Activated CD8-positive, alpha-beta memory T cell treated with anti-CD3 and anti-CD28 coated beads, Interleukin-2, amount 50 U/mL, for 4 hours (primary cell): ENCODE results near the gene SMARCAL1.

Source experiments
- DNase-seq: peaks from one replicate; pipeline ENCODE4 v3.0.0-alpha.2; 2020

Gene SMARCAL1

DNA sequence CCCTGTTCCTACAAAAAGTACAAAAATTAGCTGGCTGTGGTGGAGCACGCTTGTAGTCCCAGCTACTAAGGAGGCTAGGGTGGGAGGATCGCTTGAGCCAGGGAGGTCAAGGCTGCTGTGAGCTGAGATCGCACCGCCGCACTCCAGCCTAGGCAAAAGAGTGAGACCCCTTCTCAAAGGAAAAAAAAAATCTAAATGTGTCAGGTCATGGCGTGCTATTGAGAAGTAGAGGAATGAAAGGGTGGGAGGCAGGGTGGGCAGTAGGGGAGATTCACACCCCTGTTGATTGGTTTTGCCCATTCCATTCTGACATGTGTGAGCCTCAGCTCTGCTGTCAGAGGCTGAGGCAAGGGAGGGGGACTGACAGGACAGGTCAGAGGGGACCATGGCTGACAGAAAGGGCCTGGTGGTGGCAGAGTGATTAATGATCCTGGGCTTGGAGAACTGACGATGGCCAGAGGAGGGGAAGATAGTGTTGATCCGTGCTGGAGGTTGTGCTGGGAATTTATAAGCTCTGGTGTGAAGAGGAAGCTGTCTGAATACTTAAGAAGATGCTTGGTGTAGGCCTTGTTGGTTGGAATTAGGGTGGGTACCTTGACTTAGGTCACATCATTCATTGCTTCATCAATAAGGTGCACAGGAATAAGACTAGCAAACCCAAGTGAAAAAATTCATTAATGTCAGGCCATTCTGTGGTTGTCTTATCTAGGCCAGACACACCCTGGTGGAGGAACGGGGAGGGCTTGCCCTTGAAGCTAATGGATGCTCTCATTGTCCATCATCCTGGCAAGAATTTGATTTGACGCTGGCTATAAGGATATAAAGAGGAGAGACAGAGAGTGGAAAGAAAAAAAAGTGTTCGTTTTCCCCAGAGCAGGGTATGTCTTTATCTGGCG is 19.1 kb upstream of the SMARCAL1 start:
- DNase-seq = no peak

DNA sequence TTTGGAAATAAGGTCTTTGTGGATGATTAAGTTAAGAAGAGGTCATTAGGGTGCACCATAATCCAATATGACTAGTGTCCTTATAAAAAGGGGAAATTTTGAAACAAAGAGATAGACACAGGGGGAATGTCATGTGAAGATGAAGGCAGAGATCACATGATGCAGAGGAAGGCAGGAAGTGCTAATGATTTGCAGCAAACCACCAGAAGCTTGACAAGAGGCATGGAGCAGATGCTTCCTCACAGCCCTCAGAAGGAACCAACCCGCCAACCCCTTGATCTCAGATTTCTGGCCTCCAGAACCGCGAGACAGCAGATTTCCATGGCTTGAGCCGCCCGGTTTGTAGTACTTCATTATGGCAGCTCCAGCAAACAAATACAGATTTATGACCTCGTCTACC is 17.4 kb upstream of the SMARCAL1 start:
- DNase-seq = no peak

DNA sequence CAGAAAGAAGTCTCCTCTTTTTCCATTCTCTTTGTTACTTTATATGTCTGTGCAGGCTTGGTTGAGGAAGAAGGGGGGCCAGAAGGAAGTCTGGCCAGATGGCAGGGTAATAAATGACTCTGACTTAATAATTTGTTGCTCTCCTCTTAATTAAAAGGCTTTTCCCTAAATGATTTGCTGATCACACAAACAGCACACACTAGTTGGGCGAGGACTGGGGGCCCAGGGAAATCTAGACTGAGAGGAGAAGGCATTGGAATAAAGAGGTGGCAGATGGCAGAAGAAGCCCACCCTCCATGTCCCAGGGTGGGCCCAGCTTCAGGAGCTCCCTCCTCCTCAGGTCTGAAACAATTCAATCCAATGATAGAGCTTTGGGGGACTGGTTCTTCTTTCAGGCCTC is 12.7 kb upstream of the SMARCAL1 start:
- DNase-seq = no peak

DNA sequence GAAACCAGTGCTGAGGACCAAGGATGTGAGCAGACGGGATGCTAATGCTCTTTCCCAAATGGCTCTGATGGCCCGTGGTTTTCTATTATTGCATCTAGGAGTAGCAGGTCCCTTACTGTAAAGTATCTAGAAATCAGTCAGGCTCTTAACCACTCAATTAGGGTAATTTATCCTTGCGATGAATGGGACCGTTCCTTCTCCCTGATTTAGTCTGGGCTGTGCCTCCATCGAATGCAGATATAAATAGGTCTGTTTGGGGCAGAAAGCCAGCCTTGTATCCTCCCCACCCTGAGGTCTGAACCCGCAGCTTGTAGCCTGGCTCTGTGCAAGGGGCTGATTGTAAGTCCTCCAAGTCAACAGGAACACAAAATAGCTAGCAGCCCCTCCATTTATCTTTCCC is 9.5 kb upstream of the SMARCAL1 start:
- no peak for DNase-seq

DNA sequence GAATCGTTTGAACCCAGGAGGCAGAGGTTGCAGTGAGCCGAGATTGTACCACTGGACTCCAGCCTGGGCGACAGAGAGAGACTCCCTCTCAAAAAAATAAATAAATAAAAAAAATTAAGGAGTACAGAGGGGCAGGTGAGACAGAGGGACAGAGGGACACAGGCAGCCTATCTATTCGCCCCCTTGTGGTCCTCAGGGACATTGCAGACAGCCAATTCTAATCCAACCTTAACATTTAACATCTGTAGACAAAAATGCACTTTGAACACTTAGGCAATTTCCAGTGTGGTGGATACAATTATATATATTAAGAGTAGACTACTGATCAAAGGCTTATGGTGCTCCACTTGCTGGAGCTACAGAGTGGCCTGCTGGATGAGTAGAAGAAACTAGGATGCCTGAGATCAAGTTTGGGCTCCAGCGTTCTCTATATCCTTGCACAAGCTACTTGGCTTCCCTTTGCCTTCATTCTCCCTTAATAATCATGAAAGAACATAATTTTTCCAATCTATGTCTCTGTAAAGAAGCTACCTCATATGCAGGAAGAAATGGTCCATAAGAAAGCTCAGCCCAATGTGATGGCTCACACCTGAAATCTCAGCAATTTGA is 8.2 kb upstream of the SMARCAL1 start:
- peak; percentile 54 for DNase-seq

DNA sequence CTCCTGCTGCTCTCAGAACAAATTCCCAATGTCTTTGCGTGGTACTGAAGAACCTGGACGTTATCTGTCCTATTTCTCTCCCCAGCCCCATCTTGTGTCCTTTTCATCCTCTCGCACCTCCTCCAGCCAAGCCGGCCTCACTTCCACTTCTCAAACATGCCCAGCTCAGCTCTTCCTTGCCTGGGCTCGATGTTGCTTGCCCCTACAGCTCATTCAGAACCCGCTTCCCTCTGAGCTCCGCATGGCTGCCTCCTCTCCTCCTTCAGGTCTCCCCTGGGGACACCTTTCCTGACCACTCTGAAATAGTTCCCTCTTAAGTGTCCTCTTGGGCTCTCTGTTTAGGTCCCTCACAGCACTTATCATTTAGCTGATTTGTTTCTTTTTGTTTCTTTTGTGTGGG is 6.7 kb upstream of the SMARCAL1 start:
- DNase-seq = no peak

DNA sequence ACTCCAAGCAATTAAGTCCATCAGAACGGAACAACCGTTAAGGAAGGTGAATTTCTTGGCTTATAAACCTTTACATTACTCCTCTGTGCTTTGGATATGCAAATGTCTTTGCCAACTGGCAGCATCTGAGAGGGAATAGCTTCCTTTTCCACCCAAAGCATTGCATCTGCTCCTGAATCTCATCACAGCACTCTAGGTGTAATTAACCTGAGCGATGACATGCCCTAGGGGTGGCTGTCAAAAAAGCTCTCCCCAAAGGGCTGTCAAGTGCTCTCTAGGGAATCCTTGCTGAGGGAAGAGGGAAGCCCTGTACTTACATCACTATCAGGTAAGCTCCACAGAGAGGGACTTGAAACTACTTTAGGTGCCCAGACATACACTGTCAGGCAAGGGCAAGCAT is 5.5 kb upstream of the SMARCAL1 start:
- DNase-seq = no peak

DNA sequence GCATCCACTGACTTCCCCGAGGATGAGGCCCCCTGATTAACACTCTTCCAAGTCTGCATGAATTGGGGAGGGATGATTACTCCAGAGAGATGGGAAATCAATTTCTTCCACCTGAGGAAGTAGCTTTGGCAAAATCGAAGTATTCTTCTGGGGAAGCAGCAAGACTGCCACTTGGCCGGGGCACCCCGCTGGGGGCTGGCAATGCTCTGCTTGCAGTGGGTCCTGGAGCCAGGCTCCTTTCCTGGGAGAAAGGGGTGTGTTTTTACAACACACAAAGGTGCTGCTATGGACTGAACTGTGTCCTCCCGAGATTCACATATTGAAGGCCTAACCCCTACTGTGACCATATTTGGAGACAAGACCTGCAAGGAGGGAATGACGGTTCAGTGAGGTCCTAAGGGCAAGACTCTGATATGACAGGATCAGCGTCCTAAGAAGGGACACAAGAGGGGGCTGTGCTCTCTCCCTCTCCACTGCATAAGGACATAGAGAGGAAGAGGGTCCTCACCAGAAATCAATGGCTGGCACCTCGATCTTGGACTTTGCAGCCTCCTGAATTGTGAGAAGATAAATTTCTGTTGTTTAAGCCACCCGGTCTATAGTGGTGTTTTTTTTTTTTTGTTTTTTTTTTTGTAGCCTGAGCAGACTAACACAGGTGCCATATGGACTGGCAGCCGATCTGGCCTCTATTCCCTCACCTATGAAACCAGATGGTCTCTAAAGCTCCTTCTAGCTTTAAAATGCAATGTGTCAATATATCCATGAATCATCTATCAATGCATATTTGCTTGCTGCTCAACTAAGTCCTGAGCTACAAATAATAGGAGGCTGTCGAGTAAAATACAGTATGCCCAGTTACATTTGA is 3.6 kb upstream of the SMARCAL1 start:
- DNase-seq = no peak

DNA sequence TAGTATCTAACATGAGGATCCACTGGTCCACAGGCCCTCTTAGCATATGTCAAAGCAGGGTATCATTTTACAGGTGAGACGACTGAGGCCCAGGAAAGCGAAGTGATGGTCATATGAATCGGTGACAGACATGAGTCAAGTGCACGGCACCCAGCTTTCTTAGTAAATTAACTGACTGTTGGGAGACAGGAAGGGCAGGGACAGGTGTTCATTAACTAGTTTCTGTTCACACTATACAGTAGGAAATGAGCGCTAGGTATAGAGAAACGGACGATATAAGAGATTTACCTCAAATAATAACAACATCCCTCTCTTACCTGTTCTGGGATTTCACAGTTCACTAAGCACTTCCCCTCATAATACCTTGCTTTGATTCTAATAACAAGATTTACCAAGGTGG is 1.7 kb upstream of the SMARCAL1 start:
- DNase-seq = no peak

DNA sequence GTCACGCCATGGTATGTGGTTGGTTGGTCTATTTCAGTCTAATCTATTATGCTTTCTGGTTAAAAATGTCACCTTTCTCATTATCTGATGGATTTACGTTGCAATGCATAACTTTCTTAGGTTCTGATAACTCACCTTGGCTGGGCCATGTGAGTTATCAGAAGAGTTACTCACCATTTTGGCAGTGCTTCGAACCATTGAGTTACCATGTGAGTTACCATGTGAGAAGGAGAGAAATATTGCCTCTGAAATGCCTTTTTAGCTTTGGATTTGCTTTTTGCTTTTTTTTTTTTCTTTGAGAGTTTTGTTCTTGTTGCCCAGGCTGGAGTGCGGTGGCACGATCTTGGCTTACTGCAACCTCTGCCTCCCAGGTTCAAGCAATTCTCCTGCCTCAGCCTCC is 1.6 kb downstream of the SMARCAL1 start:
- no peak for DNase-seq

DNA sequence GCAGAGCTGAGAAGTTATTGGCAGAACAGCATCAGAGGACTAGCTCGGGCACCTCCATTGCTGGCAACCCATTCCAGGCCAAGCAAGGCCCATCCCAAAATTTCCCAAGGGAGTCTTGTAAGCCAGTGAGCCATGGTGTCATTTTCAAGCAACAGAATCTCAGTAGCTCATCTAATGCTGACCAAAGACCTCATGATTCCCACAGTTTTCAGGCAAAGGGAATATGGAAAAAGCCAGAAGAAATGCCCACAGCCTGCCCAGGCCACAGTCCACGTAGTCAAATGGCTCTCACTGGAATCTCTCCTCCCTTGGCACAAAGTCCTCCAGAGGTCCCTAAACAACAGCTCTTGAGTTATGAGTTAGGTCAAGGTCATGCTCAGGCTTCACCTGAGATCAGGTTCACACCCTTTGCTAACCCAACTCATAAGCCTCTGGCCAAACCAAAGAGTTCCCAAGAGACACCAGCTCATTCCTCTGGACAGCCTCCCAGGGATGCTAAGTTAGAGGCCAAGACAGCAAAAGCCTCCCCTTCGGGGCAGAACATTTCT is 2.6 kb downstream of the SMARCAL1 start:
- DNase-seq = no peak

DNA sequence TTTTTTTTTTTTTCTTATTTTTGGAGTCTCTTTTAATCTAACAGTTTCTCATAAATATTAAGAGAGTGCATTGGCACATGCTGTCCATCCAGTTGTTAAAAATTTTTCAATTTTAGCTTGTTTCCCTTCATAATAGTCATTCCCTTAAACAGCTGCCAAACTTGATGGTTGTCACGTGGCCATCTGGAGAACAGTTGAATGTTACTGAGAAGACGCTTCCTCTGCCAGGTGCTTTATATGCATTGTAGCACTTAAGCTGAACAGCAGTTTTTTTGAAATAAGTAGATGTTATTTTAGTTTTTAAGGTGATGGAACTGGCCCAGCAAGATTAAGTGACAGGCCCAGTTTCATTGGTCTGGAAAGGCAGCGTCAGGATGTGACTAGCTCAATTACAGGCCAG is 3.3 kb downstream of the SMARCAL1 start:
- DNase-seq = no peak

DNA sequence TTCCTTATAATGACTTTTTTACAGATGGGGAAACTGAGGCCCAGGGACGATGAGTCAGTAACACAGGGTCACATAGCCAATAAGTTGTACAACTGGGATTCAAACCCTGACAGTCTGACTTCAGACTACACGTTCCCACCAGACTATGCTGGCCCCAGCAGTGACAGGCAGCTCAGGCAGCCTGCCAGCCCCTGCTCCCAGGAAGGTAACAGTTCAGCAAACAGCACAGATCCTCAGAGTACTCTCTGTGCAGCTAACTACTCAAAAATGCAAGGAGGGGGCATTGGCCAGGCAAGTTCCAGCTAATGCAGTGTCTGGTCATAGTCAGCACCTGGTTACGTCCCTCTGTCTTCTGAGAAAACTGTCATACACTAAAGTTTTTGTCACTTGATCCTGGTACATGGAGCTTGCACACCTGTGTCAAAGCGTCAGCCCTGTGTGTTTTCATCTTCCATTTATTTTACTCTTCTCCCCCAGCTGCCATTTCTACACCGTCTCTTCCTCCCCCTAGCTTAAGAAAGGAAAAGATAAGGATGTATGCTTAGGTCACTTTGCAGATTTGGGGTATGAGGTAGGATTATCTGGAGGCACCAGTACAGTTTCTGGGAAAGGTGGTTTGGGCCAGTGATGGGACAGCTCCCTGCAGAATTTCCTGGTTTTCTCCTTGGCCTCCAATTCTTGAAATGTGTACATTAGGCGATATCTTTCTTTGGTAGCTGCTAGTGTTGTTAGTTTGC is 4.5 kb downstream of the SMARCAL1 start:
- DNase-seq = no peak

DNA sequence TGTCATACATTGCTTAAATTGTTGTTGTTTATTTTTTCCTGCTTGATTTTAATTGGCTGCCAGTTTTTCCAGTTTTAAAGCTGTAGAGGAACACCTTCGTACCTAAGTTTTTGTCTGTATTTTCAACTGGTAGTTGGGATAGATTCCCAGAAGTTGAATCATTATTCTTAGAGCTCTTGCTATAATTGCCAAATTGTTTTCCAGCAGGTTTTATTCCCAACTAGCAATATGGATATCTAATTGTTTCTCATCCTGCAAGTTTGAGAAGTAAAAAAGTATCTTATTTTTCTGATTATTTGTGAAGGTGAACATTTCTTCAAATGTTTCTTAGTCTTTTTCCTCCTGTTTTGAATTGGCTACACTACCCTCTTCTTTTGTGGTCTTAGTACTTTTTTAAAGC is 6.7 kb downstream of the SMARCAL1 start:
- no peak for DNase-seq

DNA sequence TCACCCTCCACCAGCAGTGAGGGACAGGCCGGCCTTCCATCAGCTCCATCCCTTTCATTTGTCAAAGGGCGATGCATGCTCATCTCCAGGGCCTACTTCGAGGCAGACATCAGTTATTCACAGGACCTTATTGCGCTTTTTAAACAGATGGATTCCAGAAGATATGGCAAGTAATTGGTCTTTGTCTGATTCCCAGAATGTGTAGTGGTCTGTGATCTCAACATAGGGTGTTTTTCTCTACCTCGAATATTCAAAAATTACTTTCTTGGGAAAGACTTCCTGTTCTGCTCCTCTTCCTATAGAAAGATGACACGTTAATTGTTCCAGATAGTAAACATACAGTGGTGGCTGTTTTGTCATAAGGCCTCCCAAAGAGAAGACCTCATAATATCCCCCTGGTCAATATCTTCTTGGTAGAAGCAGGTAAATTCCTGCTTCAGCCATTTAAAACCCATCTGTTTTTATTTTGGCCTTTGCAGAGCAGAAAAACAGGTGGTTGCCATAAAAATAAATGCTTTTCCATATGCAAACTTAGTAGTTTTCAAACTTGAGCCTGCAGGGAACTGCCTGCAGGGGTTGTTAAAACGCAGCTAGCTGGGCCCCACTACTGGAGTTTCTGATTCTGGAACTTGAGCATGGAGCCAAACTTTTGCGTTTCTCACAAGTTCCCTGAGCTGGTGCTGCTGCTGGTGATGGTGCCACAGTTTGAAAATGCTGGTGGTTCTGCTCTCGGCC is 8.2 kb downstream of the SMARCAL1 start:
- DNase-seq = no peak

DNA sequence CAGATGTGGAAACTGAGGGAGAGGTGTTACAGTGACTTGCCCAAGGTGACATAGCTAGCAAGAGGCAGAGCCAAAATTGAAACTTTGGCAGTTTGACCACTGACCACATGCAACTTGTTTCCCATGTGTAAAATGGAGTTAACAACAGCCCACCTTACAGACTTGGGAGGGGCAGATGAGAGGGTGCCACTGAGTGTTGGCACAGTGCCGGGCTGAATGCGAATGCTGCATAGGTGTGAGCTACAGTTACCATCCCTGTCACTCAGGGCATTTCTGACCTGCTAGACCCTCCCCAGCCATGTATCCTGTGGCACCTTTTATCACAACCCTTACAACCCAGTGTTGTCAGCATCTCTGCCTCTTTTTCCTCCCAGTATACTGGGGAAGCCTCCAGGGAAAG is 10.8 kb downstream of the SMARCAL1 start:
- DNase-seq = no peak

DNA sequence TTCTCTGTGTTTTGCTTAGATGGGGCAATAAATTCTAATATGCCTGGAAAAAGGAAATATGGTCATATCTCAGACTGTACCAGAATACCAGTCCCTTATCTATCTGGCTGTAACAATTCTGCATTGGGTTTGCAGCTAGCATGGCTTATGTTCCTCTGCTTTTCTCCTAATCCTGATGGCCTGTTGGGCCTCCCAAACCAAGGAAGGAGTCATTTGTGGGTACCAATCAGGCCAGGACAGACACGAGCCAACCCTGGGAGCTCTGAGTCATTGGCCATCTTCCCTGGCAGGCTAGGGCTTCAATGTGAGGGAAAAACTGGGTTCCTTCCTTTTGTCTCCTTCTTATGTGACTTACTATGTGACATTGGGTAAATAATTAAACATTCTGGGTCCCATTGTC is 12.0 kb downstream of the SMARCAL1 start:
- DNase-seq = no peak

DNA sequence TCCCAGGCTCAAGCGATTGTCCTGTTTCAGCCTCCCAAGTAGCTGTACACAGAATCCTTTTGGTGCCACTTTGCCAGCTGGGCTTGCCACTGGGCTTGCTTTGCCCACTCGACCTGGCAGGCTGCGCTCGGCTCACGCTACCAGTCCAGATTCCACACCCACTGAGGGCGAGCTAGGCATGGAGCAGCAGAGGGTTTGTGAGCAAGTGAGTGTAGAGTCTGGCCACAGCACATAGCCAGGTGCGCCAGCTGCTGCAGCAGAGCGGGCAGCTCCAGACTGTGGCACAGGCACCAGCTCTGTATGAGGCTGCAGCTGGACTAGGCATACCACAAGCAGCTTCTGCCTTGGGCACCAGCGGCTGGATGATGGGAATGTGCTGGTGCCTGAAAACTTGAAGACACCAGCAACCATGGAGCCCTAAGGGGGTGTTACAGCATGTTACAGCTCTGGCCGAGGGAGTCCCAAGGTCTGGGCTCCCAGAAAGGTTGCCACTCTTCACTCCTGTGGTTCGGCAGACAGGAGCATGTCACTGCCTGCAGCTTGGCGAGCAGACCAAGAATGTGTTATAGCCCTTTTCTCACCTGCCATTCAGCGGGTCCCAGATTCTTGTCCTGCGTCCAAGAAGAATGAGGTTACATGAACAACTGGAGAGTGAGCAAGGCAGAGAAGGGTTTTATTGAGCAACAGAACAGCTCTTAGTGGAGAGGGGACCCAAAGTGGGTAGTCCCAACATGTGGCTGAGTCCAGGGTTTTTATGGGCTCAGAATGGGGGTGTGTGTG is 12.9 kb downstream of the SMARCAL1 start:
- no peak for DNase-seq

DNA sequence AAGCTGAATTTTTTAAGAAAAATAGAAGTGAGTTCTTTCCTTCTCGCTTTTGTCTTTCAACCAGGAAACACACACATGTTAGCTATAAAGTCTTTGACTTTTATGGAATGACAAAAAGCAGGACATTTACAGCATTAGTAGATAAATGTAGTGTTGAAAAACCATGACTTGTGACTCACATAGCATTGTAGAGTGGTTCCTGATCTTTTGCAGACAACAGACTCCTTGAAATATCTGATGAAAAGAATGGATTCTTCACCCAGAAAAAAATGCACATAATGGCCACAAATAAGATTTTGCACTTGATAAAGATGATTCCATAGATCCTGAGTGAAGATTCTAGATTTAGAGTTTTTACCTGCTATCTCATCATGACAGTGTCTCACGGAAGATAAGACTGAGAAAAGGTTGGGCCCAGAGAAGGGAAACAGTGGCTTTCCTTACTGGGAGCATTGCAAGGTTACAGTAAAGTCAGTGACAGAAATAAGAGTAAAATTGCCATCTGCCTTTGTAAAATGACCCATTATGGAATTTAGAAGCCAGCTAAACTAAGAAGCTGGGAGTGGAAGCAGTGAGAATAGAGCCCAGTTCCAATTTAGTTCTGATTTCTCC is 14.0 kb downstream of the SMARCAL1 start:
- no peak for DNase-seq

DNA sequence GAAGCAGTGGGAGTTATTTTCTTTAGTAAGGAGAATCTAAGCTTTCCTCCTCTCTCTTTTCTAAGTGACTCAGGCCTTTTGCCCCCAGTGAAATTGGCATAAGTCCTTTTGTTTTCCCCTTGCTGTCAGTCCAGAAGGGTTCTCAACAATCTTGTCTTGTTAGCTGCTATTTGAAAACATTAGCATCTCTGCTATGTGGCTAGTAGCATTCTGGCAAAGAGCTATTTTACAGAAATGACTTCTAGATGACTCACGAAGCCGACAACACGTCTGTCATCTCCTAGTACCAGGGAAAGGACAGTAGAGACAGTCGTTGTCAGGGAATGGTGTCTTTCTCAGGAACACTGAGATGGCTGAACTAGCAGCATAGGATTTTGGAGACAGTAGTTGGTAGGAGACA is 14.7 kb downstream of the SMARCAL1 start:
- no peak for DNase-seq
